Measurements from ENCODE around the gene RFC3.
"Not testable (repeated sequence)": the region's sequence is repeated elsewhere in the genome, so short reads cannot be mapped to it uniquely, and the experiment has no call there.

The RFC3 gene

DNA sequence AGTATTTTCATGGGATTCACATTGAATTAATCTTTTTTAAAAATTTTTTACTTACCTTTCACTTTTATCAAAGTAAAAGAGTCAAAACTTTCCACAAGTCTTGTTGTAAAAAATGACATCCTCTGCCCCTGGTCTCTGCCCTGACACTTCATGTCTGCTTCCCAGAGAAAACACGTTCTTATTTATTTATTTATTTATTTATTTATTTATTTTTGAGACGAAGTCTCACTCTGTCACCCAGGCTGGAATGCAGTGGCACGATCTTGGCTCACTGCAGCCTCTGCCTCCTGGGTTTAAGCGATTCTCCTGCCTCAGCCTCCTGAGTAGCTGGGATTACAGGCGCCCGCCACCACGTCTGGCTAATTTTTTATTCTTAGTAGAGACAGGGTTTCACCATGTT, 5.1 kb upstream of the RFC3 start:
- DNase-seq, result not testable (repeated sequence)

DNA sequence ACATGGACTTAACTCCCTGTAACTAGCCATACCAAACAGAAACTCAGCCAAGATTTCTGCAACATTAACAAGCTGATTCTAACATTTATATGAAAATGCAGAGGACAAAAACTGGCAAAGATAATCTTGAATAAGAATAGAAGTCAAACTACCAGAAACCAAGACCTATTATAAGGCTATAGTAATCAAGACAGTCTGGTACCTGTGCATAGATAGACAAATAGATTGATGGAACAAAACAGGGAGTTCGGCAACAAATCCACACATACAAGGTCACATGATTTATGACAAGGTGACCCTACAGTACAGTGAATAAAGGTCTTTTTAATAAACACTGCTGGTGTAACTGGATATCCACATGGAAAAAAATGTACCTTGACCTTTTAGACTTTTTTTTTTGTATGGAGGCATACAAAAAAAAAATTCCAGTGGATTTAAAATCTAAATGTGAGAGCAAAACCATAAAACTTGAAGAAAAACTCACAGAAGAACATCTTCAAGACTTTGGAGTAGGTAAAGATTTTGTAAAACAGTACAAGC, 2.9 kb upstream of the RFC3 start:
- DNase-seq, result no peak

DNA sequence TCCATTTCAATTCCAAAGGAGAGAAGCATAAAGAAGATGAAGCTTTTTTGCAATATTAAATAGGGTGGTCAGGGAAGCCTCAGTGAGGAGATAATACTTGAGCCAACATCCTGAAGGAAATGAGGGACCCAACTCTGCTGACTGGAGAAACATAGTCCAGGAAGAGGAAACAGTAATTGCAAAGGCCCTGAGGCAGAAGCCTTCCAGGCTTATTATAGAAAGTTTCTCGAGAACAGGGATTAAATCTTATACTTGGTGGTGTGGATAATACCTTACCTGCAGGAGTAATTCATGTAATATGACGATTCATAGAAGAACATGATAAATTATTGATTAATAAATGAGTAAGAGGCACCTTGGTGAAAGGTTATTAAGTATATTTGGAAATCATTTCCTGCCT, 1.0 kb upstream of the RFC3 start:
- DNase-seq, result no peak

DNA sequence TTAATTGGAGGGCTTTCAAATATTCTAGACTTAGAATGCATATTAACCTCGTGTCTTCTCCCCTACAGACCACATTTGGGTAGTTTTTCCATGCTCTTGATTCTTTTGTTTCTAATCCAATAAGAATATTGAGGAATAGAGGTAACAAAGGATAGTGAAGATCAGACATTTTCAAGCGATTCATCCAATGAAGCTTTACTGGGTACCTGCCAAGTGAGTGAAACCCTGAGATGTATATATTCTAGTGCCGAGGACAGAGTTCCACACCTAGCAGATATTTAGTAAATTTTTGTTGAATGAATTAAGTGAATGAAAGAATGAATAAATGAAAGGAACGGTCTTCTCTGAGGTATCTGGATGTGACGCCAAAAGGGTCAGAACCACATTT, 442 bp upstream of the RFC3 start:
- no peak for DNase-seq

DNA sequence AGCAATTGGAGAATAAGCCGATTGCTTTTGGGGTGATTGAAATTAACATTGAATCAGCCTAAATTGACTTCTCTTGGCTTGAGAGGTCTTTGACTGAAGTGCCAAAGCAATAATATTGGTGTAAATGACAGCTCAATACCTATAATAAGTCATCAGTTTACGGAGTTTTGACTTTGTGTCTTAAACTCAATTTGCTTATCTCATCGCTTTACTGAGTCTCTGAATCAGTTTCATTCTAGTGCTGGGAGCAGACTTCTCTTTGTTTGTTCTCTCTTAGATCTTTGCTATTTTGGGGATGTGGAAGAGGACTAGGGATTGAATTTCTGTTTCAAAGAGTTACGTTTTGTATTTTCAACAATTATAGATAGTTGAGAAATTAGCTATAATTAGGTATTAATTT, 7.1 kb downstream of the RFC3 start:
- DNase-seq, result no peak

DNA sequence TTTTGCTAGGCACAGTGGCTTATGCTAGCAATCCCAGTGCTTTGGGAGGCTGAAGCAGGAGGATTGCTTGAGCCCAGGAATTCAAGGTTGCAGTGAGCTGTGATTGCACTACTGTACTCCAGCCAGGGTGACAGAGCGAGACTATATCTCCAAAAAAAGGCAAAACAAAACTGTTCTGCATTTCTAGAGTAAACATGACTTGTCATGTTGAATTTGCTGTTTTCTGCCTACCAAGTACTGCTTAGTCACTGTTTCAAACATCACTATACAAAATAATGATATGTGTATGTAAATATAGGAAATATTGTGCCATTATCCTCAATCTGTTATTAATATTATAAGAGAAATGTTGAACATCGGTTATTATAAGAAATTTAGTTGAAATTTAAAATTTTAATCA, 9.2 kb downstream of the RFC3 start:
- DNase-seq, result no peak

DNA sequence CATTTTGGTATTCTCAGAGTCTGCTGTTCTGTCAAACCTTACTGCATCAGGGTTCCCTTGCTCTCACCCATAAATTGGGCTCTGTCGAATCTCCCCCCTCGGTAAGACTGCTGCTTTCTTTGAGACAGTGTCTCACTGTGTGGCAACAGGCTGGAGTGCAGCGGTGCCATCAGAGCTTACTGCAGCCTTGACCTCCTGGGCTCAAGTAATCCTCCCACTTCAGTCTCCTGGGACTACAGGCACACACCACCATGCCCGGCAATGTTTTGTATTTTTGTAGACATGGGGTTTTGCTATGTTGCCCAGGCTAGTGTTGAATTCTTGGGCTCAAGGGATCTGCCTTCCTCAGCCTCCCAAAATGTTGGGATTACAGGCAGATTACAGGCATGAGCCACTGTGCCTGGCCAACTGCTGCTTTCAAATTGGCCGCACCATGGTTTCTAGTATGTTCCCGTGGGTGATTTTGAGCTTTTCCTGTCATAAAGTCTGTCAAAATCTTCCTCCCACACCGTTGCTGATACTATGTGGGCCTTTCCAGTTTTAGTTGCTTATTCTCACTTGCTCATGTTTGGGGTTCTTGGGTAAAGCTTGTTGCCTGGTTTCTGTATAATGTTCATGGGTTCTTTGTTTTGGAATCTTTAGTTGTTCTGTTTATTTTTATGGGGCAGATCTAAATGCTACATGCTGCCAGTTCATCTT, 10.6 kb downstream of the RFC3 start:
- DNase-seq, result no peak

DNA sequence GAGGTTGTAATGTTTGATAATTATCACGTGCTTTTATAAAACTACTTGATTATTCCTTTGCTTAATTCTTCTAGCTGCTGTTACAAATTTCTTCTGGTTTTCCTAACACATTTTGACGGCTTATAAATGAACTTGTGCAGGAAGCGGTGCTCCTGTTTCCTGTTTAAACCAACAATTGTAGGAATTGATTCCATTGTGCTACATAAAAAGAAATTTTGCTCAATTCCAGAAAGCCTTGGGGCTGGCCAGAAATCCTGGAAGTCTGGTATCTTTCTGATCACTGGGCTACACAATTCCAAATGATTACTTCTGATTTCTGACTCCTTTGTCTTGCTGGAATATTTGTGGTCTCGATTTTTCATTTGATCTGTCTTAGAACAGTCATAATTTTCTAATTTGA, 14.9 kb downstream of the RFC3 start:
- no peak for DNase-seq

DNA sequence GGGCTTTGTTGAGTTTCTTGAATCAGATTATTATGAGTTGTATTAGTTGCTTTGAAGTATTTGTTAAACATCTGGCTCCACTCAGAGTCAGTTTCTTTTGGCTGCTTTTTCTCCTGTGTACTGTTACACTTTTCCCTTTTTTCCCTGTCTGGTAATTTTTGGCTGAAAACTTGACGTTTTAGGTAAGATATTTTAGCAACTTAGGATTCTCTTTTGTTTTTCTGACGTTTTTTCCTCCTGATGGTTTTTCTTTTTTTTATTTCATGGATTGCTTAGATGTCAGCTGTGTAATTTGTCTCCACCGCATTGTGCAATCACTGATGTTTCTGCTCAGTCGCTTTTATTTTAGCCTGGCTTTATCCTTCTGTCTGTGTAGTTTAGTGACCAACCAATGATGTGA, 20.7 kb downstream of the RFC3 start:
- DNase-seq, result no peak

DNA sequence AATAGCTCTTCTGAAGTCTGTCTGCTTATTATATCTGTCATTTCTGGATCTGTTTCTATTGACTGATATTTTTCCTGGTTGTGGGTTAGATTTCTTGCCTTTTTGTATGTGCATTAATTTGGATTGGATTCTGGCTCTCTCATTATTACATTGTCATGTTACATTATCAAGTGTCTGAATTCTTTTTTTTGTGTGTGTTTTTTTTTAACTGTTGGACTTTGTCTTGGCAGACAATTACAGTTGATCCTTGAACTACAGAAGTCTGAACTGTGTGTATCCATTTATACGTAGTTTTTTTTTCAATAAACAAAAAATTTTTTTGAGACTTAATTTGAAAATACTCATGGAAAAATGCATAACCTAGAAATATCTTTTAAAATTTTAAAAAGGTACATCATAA, 22.5 kb downstream of the RFC3 start:
- DNase-seq, result no peak

DNA sequence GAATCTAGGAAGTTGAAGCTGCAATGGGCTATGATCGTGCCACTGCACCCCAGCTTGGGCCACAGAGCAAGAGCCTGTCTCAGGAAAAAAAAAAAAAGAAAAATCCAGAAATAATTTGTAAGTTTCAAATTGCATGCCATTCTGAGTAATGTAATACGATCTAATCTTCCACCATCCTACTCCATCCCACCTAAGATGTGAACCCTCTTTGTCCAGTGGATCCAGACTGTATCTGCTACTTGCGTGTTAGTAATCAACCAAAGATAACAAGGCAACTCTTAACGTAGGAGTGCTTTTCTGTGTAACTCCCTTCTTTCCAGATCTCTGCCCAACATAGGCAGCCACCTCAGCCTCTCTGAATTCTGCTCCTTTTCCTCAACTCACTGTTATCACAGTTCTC, 24.3 kb downstream of the RFC3 start:
- no peak for DNase-seq

DNA sequence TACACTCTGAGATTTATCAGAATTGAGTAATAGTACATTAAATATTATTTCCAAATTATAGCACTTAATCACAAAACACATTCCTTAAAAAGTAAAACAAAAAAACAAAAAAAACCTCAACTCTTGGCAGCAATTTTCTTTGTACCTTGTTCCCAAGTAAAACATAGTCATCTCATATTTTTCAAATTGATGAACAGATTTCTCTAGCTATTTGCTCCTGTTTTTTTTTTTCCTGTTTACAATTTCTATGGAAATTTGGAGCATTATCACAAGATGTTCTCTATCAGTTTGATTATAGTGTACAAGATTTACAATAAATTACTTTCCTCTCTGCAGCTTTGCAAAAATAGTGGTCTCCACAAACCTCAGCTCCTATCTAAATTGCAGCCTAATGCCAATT, 25.0 kb downstream of the RFC3 start:
- DNase-seq, result no peak

DNA sequence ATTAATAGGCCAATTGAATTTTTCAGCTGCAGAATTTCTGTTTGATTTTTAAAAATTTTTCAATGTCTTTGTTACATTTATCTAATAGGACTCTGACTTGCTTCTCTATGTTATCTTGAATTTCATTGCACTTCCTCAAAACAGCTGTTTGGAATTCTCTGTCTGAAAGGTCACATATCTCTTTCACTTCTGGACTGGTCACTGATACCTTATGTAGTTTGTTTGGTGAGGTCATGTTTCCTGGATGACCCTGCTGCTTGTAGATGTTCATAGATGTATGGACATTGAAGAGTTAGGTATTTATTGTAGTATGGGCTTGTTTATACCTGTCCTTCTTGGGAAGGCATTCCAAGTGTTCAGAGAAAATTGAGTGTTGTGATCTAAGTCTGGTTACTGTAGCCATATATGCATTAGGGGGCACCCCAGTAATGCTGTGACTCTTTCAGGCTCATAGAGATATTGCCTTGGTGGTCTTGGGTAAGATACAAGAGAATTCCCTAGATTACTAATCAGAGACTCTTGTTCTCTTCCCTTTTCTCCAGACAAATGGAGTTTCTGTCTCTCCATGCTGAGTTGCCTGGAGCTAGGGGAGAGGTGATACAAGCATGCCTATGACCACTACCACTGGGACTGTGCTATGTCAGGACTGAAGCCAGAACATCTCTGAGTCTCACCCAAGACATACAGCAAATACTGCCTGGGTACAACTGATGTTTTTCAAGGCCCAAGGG, 27.8 kb downstream of the RFC3 start:
- DNase-seq, result no peak

DNA sequence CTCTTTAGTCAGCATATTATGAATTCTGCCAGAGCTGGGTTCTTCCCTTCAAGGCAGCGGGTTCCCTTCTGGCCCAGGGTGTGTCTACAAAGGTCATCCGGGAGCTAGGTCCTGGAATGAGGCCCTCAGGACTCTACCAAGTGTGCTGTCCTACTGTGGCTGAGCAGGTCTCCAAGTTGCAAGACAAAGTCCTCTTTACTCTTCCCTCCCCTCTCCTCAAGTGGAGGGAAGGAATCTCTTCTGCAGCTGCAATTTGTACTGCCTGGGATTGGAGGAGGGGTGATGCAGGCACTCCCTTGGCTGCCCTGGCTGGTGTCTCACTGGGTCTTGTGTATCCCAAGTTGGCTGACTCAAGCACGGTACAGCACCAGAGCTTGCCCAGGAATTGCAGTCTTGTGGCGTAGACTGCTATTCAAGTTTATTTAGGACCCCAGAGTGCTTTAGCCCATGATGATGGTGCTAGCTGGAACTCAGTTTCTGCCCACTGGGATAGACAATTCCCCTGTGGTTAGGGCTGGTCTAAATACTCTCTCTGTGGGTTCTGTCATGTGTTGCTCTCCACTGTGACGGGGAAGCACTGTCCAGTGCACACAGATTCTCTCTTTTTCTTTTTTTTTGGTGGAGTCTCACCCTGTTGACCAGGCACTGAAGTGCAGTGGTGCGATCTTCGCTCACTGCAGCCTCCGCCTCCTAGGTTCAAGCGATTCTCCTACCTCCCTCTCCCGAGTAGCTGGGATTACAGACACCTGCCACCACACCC, 28.5 kb downstream of the RFC3 start:
- DNase-seq, result no peak

DNA sequence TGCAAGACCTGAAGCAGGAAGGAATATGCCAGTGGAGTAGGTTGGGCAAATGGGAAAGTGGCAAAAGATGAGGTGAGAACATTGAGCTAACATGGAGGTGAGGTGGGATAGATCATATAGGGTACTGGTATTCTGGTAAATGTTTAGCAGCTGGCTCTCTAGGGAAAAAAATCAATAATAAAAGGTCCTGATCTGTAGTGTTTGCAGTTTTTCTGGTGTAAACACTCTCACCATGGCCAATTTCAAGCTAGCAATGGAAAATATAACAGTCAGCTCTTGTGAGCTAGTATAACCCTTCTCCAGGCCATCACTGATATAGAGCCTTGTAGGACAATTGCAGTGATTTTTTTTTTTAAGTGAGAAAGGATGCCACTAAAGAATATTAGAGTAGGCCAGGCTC, 31.3 kb downstream of the RFC3 start:
- DNase-seq, result no peak

DNA sequence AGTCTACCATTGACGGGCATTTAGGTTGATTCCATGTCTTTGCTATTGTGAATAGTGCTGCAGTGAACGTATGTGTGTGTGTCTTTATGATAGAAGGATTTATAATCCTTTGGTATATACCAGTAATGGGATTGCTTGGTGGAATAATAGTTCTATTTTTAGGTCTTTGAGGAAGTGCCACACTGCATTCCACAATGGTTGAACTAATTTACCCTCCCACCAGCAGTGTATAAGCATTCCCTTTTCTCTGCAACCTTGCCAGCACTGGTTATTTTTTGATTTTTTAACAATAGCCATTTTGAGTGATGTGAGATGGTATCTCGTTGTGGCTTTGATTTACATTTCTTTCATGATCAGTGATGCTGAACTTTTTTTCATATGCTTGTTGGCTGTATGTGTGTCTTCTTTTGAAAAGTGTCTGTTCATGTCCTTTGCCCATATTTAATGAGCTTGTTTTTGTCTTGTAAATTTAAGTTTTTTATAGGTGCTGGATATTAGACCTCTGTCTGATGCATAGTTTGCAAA, 37.5 kb downstream of the RFC3 start:
- DNase-seq, result no peak

DNA sequence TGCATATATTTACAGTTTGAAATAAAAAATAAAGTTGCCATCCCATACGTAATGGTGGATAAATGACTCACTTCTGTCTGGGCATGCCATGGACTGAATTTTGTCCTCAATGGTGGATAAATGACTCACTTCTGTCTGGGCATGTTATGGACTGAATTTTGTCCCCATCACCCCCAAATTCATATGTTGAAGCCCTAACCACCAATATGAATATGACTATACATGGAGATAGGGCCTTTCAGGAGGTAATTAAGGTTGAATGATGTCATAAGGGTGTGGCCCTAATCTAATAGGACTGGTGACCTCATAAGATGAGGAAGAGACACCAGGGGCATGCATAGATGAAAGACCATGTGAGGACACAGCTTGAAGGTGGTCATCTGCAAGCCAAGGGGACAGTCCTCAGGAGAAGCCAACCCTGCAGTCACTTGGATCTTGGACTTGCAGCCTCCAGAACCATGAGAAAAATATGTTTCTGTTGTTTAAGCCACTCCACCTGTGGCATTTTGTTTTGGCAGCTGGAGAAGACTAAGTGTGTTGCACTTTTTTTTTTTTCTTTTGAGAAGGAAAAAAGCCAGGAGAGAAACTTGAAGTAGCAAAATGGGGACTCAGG, 41.8 kb downstream of the RFC3 start:
- no peak for DNase-seq

DNA sequence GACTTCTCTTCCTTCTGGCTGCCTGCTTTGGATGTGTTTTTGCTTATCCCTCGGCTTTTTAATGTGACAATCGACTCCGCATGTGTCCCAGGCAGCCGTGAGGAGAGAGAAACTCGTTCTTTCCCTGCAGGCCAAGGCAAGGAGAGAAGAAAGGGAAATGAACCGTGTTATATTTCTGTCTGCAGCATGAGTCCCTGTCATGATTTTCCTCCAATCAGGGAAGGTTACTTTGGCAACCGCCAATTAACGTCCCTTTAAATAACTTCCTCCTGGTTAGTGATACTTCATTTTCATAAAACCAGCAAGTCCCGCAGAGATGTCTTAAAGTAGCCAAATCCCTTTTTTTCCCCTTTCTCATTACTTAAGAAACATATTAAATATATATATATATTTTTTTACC, 42.6 kb downstream of the RFC3 start:
- DNase-seq, result no peak

DNA sequence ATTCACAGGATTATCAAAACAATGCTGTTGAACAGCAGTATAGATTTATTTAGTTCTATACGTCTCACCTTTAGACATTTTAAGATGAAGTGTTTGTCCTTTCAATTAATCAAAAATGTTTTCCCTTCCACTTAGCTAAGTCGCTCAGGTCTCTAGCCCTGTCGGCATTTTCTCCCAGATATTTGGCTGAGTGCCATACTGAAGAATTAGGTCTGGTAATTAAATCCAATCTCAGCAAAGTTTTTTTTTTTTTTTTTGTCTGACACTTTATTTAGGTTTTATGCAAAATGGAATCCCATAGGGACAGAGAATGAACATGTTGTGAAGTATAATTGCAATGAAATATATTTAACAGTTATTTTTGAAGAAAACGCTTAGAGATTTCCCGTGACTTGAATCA, 44.1 kb downstream of the RFC3 start:
- no peak for DNase-seq

DNA sequence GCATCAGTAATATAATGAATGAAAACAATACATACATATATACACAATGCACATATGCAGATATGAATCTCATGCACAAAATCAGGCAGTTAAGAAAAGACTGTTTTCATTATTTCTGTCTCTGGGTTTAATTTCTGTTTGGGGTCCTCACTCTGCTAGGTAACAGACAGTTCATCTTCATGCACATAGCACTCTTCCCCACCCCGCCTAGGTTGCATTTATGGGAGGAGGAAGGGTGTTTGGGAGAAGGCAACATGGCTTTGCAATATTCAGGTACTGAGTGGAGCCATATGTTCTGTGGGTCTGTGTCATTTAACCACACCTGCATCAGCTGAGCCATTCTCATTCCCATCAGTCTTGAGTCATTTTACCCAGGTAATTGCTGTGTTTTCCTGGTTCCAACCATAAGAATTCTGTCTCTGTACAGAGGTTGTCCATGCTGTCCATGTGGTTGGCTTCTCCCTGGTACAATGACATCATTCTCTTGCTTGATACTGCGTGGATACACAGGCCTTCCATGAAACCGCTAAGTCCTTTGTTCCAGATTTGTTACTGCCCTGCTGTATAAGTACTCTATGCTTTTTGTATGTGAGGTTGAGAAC, 45.3 kb downstream of the RFC3 start:
- no peak for DNase-seq

DNA sequence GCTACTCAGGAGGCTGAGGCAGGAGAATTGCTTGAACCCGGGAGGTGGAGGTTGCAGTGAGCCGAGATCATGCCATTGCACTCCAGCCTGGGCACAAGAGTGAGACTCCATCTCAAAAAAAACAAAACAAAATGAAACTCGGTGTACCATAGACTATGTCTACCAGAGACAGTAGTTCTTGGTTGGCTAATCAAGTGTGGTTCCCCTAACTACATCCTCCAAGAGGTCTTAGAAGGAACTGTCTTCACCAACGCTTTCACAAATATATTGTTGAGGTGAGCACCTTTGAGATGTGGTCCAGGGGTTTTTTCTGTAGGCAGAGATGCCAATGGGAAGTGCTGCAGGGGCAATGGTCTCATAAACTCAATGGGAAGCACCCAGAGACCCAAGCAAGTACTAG, 48.0 kb downstream of the RFC3 start:
- DNase-seq, result no peak

DNA sequence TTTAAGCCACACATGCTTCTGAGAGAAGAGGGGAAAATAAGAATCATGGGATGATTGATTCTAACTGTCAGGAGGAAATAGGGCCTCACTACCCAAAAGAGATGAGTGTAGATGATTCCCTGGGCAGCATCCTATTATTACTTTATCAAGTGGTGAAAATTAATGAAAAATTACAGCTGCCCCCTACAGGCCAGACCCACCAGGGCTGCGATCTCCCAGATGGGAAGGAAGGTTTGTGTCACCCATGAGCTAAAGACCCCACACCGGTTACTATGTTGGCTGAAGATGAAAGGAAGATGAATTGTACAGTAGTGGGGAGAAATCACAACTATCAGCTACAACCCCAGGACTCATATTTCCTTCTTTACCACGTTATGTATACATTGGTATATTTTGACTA, 49.5 kb downstream of the RFC3 start:
- no peak for DNase-seq
